ENCODE results near the gene MYRIP.

The MYRIP gene

GRCh38 chr3:40200692-40201316 is 391.4 kb downstream of the MYRIP start:
- no peak for DNase-seq

GRCh38 chr3:40201770-40202169 is 392.4 kb downstream of the MYRIP start:
- DNase-seq = no peak

GRCh38 chr3:40206522-40206921 is 397.1 kb downstream of the MYRIP start:
- no peak for DNase-seq

- no peak for DNase-seq
Observed at GRCh38 chr3:40207796-40208195, 398.4 kb downstream of the MYRIP start.

- DNase-seq = no peak
Observed at GRCh38 chr3:40208251-40208650, 398.8 kb downstream of the MYRIP start.

GRCh38 chr3:40211579-40211978 is 402.2 kb downstream of the MYRIP start:
- no peak for DNase-seq

GRCh38 chr3:40213556-40213955 is 404.1 kb downstream of the MYRIP start:
- no peak for DNase-seq

GRCh38 chr3:40215015-40215414 is 405.6 kb downstream of the MYRIP start:
- no peak for DNase-seq

GRCh38 chr3:40216471-40216870 is 407.1 kb downstream of the MYRIP start:
- DNase-seq = no peak

GRCh38 chr3:40223856-40224255 is 414.4 kb downstream of the MYRIP start:
- no peak for DNase-seq

GRCh38 chr3:40224796-40225515 is 415.5 kb downstream of the MYRIP start:
- DNase-seq = no peak

- no peak for DNase-seq
Observed at GRCh38 chr3:40226636-40227035, 417.2 kb downstream of the MYRIP start.

- DNase-seq = no peak
Observed at GRCh38 chr3:40228792-40229350, 419.5 kb downstream of the MYRIP start.

- DNase-seq = no peak
Observed at GRCh38 chr3:40229386-40229785, 420.0 kb downstream of the MYRIP start.

GRCh38 chr3:40229963-40230362 is 420.6 kb downstream of the MYRIP start:
- no peak for DNase-seq

GRCh38 chr3:40230382-40230781 is 421.0 kb downstream of the MYRIP start:
- DNase-seq = no peak

- no peak for DNase-seq
Observed at GRCh38 chr3:40232626-40233025, 423.2 kb downstream of the MYRIP start.

GRCh38 chr3:40237159-40237558 is 427.8 kb downstream of the MYRIP start:
- DNase-seq = no peak

- no peak for DNase-seq
Observed at GRCh38 chr3:40237889-40238571, 428.6 kb downstream of the MYRIP start.

GRCh38 chr3:40240921-40241320 is 431.5 kb downstream of the MYRIP start:
- no peak for DNase-seq

- no peak for DNase-seq
Observed at GRCh38 chr3:40242216-40242615, 432.8 kb downstream of the MYRIP start.

GRCh38 chr3:40242638-40243037 is 433.2 kb downstream of the MYRIP start:
- no peak for DNase-seq

- DNase-seq = no peak
Observed at GRCh38 chr3:40243056-40243455, 433.6 kb downstream of the MYRIP start.
